Tibial artery (tissue), 4 donors: ENCODE measurements around the gene CCDC167.

Experiments
- DNase-seq, 2 donors: peaks; one replicate each; pipeline ENCODE4 v3.0.0-alpha.2; 2019
- H3K27ac ChIP-seq, 2 donors: fragments of 200-600 bp; sonication (generic) in 1 of 2; 1 replicate in 1 of 2; 2 replicates in 1 of 2; pipeline ENCODE4 v1.5.1; 2018 to 2019; ENCODE audit warnings: mild to moderate bottlenecking in 1 of 2
- H3K27me3 ChIP-seq, 2 donors: fragments of 200-600 bp; sonication (generic) in 1 of 2; one replicate each; pipeline versions ENCODE4 v1.5.1 to v1.6.0; 2016 to 2019
- H3K36me3 ChIP-seq, 3 donors: fragments of 200-600 bp; sonication (generic) in 2 of 3; one replicate each; pipeline ENCODE4 v1.5.1; 2016 to 2019; ENCODE audit warnings: mild to moderate bottlenecking in 2 of 3
- H3K4me1 ChIP-seq, 4 donors: fragments of 200-600 bp; sonication (generic) in 2 of 4; 1 replicate in 3 of 4; 2 replicates in 1 of 4; pipeline ENCODE4 v1.5.1; 2016 to 2019
- H3K4me3 ChIP-seq, 2 donors: fragments of 200-600 bp; sonication (generic) in 1 of 2; 1 replicate in 1 of 2; 2 replicates in 1 of 2; pipeline ENCODE4 v1.5.1; 2018 to 2019; ENCODE audit warnings: mild to moderate bottlenecking in 2 of 2
- H3K9me3 ChIP-seq, 3 donors: fragments of 200-600 bp; sonication (generic) in 1 of 3; one replicate each; pipeline ENCODE4 v1.5.1; 2016 to 2019
- intact Hi-C: fragments of 100-400 bp; cut with DNase I; formaldehyde crosslinking; loops from one replicate; pipeline ENCODE4 v1.15.0; 2023; ENCODE audit warnings: low total_unique reads
- TF ChIP-seq, protein P1 (sequence below), 2 experiments: fragments of 200-600 bp in 1 of 2; fragments of 450-650 bp in 1 of 2; IDR thresholded peaks; one replicate each; pipeline ENCODE4 v1.5.1; 2017 to 2019; ENCODE audit warnings: antibody characterized with exemption in 2 of 2, mild to moderate bottlenecking in 1 of 2, moderate library complexity in 1 of 2

CCDC167 gene

DNA sequence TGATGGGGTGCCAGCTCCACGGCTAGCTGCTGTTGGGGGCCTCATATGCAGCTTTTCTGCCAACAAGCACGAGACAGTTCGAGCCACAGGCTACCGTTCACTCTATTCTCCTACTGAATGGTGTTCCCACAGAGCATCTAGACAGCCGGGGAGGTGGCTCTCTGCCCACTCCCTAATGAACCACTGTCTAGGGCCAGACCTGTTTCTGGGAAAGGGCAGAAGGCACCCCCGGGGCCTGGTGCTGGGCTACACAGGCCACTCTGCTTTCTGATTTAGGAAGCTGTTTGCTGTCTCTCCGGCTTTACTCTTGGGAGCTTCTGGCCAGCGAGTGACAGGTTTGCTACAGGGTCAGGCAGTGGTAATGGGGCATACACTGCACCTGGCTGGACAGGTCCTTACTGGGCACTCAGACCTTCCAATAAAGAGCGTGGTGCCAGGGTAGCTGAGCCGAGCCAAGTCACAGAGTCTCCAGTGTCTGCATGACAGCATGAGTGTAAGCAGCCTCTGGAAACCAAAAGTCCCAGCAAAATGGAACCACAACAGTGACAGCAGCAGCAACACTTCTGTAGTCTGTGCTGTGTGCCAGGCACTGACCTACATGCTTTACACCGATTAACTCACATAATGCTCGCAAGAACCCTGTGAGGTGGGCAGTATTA is 8.4 kb downstream of the CCDC167 start:
- H3K4me3 ChIP-seq: no peak overlapping the region
- H3K4me1 ChIP-seq: peaks cover 0 to 16% (median 0%) of the 10 kb centered on the region in 4 donors
- no peak overlapping the region for H3K27ac ChIP-seq
- no peak for DNase-seq
- H3K27me3 ChIP-seq: no peaks in the 10 kb centered on the region
- H3K9me3 ChIP-seq: no peaks in the 10 kb centered on the region
- H3K36me3 ChIP-seq: peaks cover 0 to 9% (median 0%) of the 10 kb centered on the region in 3 donors
- intact Hi-C loops: no loop called here
- TF ChIP-seq, protein P1, sequence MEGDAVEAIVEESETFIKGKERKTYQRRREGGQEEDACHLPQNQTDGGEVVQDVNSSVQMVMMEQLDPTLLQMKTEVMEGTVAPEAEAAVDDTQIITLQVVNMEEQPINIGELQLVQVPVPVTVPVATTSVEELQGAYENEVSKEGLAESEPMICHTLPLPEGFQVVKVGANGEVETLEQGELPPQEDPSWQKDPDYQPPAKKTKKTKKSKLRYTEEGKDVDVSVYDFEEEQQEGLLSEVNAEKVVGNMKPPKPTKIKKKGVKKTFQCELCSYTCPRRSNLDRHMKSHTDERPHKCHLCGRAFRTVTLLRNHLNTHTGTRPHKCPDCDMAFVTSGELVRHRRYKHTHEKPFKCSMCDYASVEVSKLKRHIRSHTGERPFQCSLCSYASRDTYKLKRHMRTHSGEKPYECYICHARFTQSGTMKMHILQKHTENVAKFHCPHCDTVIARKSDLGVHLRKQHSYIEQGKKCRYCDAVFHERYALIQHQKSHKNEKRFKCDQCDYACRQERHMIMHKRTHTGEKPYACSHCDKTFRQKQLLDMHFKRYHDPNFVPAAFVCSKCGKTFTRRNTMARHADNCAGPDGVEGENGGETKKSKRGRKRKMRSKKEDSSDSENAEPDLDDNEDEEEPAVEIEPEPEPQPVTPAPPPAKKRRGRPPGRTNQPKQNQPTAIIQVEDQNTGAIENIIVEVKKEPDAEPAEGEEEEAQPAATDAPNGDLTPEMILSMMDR (IDR thresholded peaks at IDR 0.05): no peak

DNA sequence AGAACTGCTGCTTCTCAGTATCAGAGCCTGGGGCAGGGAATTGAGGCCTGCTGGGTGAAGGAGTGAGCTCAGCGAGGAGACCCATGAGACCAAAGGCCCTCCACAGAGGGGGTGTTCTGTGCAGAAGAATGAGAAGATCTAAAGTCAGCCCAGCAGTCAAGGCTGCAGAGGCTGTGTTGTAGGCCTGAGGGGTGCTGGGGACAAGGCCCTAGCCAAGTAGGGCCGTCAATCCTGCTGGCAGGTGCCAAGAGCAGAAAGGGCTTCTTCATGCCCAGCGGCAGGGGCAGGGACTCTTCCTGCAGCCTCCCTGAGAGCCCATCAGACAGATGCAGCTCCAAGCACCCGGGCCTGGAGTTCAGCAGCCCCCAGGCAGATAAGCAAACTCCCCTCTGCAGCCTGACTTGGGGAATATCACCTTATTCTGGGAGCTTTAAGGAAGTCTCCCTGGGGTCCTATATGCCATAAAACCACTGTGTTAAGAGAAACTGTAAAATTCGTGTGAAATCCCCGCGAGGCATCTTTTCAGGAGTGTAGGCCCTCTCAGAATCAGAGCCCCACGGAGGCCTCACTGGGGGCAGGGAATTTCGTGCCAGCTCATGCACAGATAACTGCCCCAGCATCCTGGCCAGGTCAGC is 9.0 kb downstream of the CCDC167 start:
- TF ChIP-seq, protein P1 (IDR thresholded peaks at IDR 0.05): no peak
- no peak overlapping the region for H3K27ac ChIP-seq
- no peak for DNase-seq
- H3K4me3 ChIP-seq: no peak overlapping the region
- H3K4me1 ChIP-seq: peaks cover 0 to 16% (median 0%) of the 10 kb centered on the region in 4 donors
- no peaks in the 10 kb centered on the region for H3K27me3 ChIP-seq
- no peaks in the 10 kb centered on the region for H3K9me3 ChIP-seq
- intact Hi-C loops: no loop called here
- peaks cover 0 to 11% (median 0%) of the 10 kb centered on the region in 3 donors for H3K36me3 ChIP-seq

DNA sequence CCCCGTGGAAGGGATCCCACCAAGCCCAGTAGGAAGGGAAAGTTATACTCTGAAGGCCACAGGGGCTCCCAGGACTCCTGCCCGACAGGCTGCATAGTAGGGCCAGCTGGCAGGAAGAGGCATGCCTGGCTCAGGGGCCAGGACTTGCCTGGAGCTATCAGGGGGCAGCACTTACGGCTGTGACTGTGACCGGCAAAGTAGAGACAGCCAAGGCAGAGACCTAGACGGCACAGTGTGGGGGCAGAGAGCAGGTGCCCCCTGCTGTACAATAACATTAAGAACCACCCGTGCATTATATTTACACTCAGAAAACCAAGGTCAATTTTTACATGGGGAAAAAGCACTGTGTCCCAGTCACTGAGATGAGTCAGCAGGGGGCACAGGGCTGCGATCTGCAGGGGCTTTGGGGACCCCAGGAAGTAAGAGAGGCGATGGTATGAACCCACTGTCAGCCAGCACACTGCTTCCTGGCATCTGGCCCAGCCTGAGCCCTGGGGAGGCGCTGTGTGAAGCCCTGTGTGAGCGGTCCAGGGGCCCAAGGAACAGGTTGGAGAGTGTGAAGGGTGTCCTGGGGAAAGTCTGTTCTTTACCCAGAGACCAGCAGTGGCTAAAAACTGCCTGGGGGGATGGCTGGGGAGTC is 9.9 kb downstream of the CCDC167 start:
- no peak for DNase-seq
- H3K27me3 ChIP-seq: no peaks in the 10 kb centered on the region
- peaks cover 0 to 18% (median 6%) of the 10 kb centered on the region in 3 donors for H3K36me3 ChIP-seq
- intact Hi-C loops: no loop called here
- H3K4me1 ChIP-seq: peaks cover 0 to 16% (median 0%) of the 10 kb centered on the region in 4 donors
- no peaks in the 10 kb centered on the region for H3K9me3 ChIP-seq
- H3K4me3 ChIP-seq: no peak overlapping the region
- TF ChIP-seq, protein P1 (IDR thresholded peaks at IDR 0.05): no peak
- H3K27ac ChIP-seq: no peak overlapping the region

DNA sequence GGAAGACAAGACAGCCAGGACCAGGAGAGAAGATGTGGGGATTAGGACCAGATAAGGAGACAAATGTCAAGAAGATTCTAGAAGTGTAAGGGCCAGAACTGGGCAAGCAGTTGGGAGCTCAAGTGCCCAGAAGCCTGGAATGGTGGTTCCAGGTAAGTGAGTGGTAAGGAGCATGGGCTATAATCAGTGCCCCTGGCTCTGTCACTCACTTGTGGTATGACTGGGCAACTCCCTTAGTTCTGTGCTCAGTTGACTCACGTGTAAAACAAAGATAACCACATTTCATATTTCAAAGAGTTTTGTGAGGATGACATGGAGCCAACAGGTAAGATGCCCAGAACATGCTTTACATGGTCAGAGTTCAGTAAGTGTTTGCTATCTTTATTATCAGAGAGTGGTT is 11.2 kb downstream of the CCDC167 start:
- H3K27ac ChIP-seq: no peak overlapping the region
- peaks cover 4 to 32% (median 19%) of the 10 kb centered on the region in 3 donors for H3K36me3 ChIP-seq
- no peaks in the 10 kb centered on the region for H3K9me3 ChIP-seq
- H3K4me3 ChIP-seq: no peak overlapping the region
- peaks cover 0 to 20% (median 0%) of the 10 kb centered on the region in 4 donors for H3K4me1 ChIP-seq
- intact Hi-C loops: no loop called here
- H3K27me3 ChIP-seq: no peaks in the 10 kb centered on the region
- TF ChIP-seq, protein P1 (IDR thresholded peaks at IDR 0.05): no peak
- DNase-seq: no peak

DNA sequence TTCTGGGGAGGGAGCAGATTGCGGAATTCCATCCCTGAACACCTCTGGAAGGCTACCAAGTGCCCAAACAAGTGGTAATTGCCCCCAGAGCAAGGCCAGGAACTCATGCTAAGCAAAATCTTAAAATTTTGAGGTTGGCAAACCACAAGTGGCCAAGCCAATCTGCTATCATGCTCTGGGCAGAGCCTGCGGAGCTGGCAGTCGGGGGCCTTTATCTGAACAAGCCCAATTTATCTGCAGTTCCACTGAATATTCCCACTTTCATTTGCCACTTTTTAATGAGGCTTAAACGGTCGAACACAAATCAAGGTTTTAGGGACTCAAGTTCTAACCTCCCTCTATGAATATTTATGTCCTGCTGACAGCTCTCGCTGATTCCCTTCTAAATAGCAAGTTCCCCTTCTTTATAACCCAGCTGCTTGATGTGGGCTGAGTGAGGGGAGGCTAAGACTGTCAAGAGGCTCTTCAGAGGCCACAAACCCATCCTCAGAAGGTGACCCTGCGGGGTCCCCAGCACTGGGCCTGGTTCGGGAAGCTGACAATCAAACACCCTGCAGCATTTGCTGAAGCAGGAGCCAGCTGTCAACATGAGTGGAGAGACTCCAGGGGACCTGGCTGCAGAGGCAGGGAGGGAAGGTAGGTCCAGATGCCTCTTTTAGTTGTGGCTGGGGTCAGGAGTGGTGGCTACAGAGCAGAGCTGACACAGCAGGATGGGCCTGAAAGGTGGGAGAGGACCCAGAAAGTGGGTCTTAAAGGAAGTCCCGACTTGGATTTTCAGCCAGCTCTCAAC is 11.9 kb downstream of the CCDC167 start:
- intact Hi-C loops: no loop called here
- Histone ChIP-seq H3K4me3 (no peak overlapping the region), H3K4me1 (peaks cover 0 to 20% (median 0%) of the 10 kb centered on the region in 4 donors), H3K9me3 (no peaks in the 10 kb centered on the region), H3K27me3 (no peaks in the 10 kb centered on the region), H3K36me3 (peaks cover 6 to 39% (median 26%) of the 10 kb centered on the region in 3 donors), H3K27ac (no peak overlapping the region)
- TF ChIP-seq, protein P1 (IDR thresholded peaks at IDR 0.05): no peak
- DNase-seq: no peak
